Stomach (tissue), 4 donors: ENCODE data around the gene ENO2.

Experiments
- CTCF ChIP-seq, 7 experiments: fragments of 450-650 bp in 4 of 7; fragments of 200-600 bp in 3 of 7; sonication (generic) in 3 of 7; IDR thresholded peaks; one replicate each; pipeline ENCODE4 v1.5.1; 2016 to 2019; ENCODE audit warnings: antibody characterized with exemption in 7 of 7, control low read depth in 2 of 7, mild to moderate bottlenecking in 1 of 7
- POLR2A ChIP-seq, 4 donors: fragments of 450-650 bp; IDR thresholded peaks; one replicate each; pipeline ENCODE4 v1.6.1; 2016; ENCODE audit warnings: antibody characterized with exemption in 4 of 4, control low read depth in 2 of 4, mild to moderate bottlenecking in 1 of 4, moderate library complexity in 1 of 4

GRCh38 chr12:6867413-6868210, 46.8 kb upstream of the ENO2 start, which contains the start of gene TPI1:
- TF ChIP-seq CTCF (IDR thresholded peaks at IDR 0.05) (no peak), POLR2A (IDR thresholded peaks at IDR 0.05) (peak in 2 of 4 donors; percentile 39 to 95)
